NCI-H345 (cell line): ENCODE results near the gene CHTF18.
"Not testable (repeated sequence)": the region's sequence is repeated elsewhere in the genome, so short reads cannot be mapped to it uniquely, and the experiment has no call there.

Experiments
- DNase-seq: peaks from one replicate; lab custom pipeline; 2025; lab: John Stamatoyannopoulos, UW

Gene CHTF18

DNA sequence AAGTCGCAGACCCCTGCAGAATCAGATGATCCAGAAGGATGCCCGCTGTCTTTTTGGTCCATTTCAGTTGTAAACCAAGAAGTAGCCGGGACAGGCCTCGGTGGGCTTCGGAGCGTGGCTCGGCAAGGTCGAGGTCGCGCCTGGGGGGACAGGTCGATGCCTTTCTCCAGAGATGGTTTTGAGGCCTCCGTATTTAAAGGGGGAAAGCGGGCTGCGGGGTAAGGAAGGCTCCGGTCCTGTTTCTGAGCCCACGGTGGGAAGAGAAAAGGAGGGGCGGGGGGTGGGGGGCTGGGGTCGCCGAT lies 19.6 kb downstream of the CHTF18 start:
- DNase-seq: no peak

DNA sequence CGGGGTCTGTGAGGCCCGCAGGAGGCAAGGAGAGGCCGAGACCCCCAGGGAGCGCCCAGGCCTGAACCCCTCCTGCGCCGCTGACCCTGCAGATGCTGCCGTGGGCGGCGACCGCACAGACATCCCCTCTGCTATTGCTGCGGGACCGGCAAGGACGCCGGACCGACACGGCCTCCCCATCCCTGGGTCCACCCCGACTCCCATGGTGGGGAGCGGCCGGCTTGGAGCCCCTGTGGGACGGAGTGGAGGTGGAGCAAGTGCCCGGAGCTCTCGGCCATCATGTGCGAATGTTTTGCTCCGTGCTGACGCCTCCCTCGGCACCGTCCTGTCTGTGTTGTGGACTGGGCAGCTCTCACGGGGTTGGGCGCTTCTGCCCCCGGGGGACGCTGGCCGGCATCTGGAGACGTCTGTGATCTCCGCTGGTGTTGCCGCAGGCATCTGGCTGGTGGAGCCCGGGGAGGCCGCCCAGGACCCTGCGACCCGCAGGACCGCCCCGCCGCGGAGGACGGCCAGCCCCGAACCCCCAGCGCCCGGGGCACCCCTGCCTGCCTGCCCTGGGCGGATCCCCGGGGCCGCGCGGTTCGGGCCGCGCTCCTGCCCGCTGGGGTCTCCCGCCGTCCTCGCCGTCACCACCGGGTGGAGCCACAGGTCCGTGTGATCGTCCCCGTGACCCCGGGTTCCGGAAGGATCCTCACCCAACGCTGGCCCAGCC lies 24.9 kb downstream of the CHTF18 start:
- DNase-seq: peak; percentile 51

DNA sequence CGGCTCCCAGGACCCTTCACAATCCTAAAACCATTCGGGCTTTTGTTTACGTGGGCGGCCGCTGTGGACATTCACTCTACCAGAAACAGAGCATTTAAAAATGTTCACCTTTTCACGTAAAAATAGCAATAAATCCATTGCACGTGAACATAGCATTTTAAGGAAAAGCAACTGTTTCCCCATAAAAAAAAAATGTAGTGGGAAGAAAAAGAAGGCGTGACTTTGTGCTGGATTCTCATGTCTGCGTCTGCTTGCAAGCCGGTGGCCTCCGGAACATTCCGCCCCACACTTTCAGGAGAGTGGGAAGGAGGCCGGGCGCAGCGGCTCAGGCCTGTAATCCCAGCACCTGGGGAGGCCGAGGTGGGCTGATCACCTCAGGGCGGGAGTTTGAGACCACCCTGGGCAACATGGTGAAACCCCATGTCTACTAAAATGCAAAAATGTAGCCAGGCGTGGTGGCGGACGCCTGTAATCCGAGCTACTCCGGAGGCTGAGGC lies 25.5 kb downstream of the CHTF18 start:
- DNase-seq: no peak

DNA sequence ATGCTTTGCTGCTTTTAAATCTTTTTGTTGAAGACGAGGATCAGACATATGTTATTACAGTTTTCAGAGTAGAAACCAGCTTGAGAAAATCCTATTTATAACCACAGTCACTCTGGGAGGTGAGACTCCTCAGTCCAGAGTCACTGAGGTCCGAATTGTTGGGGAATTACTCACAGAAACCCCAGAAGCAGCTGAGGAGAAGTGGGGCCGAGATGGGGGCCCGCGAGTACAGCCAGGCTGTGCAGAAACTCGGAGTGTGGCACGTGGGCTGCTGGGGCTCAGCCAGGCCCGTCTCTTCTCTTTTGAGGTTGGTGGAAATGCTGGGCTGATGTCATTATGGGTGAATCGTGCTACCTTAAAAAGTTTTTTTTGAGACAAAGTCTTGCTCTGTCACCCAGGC lies 26.6 kb downstream of the CHTF18 start:
- no peak for DNase-seq

DNA sequence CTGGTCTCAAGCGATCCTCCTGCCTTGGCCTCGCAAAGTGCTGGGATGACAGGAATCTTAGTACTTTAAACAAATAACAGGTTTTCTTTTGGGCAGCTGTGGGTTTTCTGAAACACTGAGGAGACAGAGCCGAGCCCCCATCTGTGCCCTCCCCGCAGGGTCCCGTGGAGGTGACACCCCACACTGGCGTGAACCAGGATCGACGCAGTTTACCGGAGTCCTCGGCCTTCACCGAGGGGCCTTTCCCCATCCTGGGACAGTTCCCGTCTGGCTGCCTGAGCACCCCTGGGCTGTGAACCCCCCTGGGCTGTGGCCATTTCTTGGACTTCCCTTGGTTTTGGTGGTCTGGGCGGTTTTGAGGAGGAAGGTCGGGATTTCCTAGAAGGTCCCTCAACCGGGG lies 27.4 kb downstream of the CHTF18 start:
- DNase-seq: no peak

DNA sequence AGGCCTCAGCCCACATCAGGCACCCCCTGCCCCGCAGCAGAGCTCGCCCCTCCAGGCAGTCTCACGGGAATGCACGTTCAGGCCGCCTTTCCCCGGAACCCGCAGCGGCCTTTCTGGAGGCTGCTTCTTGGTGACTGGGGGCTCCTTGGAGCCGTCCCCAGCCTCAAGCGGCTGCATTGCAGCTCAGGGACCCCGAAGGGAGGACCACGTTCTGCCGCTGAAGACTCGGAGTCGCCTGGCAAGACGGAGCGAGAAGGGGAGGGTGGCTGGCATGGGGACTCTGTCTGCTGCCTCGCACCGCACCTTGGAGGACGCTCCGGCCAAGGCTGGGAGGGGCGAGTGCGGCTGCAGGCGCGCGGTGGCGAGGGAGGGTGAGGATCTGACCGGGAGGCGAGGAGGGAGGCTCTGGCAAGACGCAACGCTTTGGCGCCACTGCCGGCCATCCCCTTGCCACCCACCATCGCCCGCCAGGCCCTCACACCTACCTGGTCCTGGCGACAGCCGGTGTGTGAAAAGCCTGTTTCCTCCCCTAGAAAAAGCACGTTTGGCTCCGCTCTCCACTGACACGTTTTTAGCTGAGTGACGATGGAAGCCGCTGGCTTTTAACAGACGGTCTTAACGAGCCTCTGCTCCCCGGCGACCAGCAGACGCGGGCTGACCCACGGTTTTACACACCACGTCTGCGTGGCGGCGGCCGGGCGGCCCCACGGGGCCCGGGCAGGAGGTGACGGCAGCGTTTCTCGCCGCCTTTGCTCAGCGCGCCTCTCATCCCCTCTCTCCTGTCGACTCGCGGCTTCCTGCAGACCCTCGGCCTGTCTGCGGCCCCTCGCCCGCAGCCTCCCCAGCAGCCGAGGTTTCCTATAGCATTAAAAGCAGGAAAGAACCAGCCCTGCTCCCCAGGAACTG lies 28.8 kb downstream of the CHTF18 start:
- DNase-seq: no peak

DNA sequence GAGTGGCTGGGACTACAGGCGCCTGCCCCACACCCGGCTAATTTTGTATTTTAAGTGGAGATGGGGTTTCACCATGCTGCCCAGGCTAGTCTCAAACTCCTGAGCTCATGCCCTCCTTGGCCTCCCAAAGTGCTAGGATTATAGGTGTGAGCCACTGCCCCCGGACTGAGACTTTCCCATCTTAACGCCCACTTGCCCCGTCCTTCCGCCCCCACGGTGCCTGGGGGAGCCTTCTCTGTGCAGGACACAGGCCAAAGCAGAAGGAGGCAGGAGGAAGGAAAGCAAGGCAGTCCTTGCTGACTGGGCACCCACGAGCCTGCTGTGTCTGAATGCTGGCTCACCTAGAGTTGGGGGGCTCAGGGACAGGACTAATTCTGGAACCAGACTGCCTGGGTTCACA lies 29.7 kb downstream of the CHTF18 start:
- no peak for DNase-seq

DNA sequence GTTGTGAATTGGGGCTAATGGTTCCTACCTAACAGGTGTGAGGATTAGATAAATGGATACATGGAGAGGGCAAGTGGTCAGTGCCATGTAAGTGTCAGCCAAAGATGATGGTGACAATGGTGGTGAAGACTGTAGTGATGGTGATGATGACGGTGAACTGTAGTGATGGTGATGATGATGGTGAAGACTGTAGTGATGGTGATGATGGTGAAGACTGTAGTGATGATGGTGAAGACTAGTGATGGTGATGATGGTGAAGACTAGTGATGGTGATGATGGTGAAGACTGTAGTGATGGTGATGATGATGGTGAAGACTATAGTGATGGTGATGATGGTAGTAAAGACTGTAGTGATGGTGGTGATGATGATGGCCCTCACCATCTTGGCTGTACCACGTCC lies 30.2 kb downstream of the CHTF18 start:
- no peak for DNase-seq

DNA sequence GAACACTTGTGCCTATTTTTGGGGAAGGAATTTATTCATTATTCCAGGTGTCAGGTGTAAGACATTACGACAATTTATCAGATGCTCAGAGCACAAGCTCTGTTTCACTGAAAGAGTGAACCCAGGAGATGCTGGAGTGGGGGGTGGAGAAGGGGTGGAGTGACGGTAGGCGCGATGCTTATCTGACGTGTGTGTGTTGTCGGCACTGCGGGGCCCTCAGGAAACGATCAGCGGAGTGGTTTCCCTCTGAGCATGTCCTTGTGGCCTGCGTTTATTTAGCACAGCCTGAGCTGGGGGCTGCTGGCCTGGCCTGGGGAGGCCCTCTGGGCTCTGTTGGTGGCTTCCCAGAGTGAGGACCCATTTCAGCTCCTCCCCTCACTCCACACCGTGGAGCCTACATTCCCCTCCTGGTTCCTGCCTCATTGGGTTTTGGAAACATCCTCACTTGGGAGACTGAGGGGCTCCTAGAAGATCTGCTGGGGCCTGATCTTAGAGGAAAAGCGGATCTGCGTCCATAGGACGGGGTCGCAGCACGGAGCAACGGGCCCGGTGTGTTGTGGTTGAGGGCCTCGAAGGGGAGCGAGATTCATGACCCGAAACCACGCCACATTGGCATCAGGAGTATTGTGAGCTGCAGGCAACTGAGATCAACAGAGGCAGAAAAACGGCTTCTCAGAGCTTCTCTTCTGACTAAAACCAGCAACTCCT lies 31.1 kb downstream of the CHTF18 start:
- DNase-seq: no peak

DNA sequence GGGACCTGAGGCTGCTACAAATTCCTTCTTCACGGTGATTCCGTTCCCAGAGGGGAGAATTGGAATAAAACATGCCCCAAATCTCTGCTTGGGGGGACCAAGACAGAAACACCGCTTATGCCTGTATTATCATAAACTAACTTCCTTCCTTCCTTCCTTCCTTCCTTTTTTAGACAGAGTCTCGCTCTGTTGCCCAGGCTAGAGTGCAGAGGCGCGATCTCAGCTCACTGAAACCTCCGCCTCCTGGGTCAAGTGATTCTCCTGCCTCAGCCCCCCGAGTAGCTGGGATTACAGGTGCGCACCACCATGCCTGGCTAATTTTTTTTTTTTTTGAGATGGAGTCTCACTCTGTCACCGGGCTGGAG lies 31.6 kb downstream of the CHTF18 start:
- DNase-seq: not testable (repeated sequence)

DNA sequence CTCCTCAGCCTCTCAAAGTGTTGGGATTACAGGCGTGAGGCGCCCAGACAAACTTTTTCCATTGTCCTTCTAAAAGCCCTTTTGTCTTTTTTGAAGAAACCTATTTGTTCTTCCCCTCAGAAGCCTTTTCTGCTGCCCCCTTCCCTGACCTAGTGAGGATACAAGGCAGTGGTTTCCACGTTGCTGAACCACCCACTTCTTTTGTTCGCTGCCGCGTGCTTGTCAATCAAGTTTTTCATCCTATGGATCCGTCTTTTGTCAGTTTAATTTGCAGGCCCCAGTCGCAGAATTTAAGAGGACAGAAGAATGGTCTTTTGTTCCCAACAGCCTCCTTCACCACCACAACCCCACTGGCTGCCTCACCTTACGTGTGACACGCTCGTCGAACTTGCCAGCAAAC lies 32.3 kb downstream of the CHTF18 start:
- DNase-seq: no peak

DNA sequence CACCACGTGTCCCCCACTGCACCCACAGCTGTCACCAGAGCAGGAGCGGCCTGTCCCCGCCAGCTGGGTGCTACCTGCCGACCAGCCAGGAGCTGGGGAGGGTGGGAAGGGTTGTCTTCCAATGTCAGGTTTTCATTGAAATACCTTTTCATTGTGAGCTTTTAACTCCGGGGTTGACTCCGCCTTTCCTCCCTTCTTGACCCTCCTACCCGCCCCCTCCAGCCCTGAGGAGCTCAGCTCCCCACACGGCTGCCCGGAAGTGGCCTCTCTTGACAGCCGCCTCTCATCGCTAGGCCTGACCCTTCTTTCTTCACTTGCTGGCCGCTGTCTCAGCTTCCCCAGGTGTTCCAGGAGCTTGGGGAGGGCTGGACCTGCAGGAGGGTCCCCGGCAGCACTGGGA lies 33.3 kb downstream of the CHTF18 start:
- DNase-seq: no peak

DNA sequence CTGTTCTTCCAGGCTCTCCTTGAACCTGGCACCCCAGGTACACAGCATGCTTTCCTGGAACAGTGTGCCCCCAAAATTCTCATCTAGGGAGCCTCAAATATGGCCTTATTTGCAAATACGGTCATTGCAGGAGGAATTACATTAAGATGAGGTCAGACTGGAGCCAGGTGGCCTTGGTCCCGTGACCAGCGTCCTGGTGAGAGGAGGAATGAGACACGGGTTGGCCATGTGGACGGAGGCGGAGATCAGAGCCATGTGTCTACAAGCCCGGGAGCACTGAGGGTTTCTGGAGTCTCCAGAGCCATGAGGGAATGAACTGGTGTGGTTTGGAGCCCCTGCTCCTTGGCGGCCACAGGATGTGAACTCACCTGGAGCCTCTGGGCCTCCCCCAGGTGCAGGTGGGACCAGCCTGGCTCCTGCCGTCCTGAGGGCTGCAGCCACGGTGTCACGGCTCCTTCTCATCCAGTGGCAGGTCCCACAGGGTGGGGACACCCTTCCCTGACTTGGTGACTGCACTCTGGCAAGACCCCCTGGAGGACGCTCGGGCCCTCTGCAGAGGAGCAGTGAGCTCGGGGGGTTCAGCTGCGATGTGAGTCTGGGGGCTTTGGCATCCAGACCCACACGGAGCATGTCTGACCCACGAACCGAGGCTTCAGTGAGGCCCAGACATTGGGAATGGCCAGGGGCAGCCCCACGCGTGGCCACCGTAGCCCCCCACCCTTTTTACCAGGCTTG lies 33.9 kb downstream of the CHTF18 start:
- no peak for DNase-seq

DNA sequence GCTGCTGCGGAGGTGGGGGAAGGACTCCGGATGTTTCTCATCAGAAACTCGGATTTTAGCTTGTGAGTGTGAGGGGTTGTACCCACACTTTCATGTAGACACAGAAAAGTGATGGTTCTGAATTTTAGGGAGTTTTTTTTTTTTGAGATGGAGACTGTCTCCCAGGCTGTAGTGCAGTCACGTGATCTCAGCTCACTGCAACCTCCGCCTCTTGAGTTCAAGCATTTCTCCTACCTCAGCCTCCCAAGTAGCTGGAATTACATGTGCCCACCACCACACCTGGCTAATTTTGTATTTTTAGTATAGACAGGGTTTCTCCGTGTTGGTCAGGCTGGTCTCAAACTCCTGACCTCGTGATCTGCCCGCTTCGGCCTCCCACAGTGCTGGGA lies 34.5 kb downstream of the CHTF18 start:
- DNase-seq: no peak

DNA sequence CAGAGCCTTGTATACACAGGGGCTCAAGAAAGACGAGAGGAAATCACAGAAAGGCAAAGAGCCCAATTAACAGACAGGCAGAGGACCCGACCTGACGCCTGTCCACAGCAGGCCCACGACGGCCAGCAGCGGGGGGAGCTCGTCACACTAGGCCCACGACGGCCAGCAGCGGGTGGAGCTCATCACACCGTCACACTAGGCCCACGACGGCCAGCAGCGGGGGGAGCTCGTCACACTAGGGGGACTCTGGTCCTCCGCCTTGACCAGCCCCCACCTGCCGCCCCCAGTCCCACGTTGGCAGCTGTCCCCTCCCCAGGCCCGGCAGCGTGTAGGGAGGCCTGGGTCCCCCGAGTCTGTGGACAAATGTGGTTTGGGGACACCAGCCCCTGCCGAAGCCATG lies 35.8 kb downstream of the CHTF18 start:
- DNase-seq: no peak

DNA sequence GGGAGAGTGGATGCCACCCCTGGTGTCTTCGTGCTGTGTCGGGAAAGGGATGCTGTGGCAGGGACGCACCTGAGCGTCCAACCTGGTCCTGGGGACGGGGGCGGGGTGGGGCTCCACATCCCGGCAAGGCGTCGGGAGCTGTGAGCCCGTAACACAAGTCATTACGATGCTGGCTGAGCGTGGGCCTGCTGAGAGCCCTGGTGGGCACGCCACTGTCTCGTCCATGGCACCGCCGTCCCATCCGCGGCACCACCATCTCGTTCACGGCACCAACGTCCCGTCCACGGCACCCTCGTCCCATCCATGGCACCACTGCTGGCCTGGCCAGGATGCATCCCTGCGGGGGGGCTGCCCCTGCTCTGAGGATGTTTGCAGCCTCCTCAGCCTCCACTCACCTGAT lies 36.2 kb downstream of the CHTF18 start:
- no peak for DNase-seq

DNA sequence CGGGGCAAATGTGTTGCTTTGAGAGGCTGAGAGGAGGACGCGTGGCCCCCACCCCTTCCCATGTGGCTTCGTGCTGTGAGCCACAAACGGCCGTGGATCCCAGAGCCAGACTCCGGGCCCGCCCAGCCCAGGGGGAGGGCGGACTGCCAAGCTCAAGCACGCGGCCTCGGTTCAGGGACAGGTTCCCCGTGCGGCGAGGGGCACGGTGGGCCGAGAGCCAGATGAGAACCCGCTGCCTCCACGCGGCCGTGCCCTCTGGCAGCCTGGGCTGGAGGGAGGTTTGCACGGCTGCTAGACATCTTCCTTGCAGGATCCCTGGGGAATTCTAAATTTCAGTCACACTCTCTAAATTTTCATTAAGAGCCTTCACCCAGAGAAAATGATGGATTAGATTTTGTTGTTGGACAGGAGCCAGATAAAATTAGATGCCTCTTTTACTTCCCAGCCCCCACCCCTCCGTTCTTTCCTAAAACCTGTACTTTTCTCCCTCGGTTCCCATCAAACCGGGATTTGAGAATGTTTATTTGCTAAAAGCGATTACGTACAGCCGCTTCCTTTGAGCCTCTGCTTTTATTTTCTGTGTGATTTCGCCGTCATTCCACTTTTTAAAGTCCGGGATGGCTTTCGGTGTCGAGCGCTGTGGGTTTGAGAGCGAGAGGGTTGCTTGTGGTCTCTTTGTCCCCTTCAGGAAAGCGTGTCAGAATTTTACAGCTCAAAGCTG lies 37.1 kb downstream of the CHTF18 start:
- peak; percentile 57 for DNase-seq

DNA sequence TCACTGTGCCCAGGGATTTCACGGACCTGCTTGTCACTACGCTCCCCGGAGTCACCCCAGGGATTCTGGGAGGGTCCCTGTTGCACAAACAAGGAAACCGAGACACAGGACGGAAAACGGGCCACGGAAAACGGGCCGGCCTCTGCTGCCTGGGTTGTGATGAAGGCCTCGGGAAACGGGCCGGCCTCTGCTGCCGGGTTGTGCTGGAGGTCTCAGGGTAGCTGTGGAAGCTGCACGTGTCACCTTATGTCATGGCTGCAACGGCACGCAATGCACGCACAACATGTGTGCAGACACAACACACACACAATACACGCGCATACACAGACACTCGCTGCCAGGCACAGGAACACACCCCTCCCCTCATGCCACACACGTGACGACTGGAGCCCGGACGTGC lies 39.1 kb downstream of the CHTF18 start:
- DNase-seq: no peak

DNA sequence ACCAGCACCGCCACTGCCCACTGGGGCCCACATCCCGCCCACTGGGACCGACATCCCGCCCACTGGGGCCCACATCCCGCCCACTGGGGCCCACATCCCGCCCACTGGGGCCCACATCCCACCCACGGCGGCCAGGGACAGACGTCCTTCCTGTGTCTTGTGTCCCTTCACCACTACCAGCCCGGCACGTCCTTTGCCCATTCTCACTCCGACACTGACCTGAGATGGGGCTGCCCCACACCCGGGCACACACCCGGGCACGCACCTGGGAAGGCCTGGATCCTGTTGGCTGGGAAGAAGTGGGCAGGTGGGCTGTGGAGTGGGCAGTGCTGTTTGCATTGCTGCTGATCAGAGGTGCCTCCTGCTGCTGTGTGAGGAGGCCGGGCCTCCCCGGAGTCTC lies 40.5 kb downstream of the CHTF18 start:
- no peak for DNase-seq

DNA sequence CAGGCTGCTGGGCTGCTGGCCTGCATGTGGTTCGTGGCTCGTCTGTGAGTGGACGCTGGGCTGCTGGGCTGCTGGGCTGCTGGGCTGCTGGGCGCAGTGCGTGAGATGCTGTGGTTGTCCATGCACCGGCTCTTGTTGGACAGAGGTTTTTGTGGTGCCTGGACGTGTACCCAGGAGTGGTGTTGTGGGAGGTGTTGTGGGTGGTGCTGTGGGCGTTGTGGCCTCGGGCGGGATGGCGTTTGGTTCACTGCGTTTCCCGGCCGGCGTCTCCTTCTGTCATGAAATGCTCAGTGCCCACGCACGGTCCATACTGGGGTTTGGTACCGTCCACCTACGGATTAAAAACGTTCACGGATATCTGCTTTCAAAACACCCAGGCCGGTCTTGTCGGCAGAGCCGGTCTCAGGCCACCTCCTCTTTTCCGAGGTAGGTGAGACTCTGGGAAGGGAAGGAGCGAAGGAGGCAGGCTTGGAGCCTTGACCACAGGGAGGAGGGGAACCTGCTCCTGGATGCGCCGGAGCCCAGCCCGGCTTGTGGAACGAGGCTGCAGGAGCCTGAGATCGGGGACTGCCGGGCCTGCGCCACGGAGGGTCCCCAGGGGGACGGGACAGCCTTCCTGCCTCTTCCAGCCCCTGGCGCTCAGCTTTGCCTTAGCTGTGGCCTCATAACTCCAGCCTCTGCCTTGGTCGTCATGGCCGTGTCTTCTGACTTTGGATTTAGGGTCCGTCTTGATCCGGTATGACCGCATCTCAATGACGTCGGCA lies 41.9 kb downstream of the CHTF18 start:
- DNase-seq: no peak
